K562 treated with DMSO at 1 percent for 4 hours (cell line): ENCODE data around the gene GABARAPL2. TPM values are rescaled to one million over a fixed set of nuclear protein-coding genes. Genes with fewer than 3 reads are reported as not detected.

Experiments used
- total RNA-seq: library from RNA; unstranded; fragments of 300-600 nt; gene quantifications from 2 replicates; pipeline ENCODE4 v1.2.3, GENCODE V29; 2022; ENCODE audit not compliant: insufficient read depth

GABARAPL2 gene
- total RNA-seq: 158 and 169 TPM in 2 replicates

GRCh38 chr16:75566040-75566757 is at the start of gene GABARAPL2:
Gene GABARAPL2 (plus strand): TSS chr16:75566379. CDS start chr16:75566487, 108 bp downstream.

GRCh38 chr16:75535901-75536300 is 30.3 kb upstream of the GABARAPL2 start, which contains the start of gene CHST5:
Gene CHST5 (minus strand): TSS chr16:75536108. CDS start chr16:75530384, 5,724 bp downstream.

GRCh38 chr16:75555707-75556430 is 10.3 kb upstream of the GABARAPL2 start, which contains the start of gene TMEM231:
Gene TMEM231 (minus strand): TSS chr16:75556252. CDS start chr16:75556209, 43 bp downstream.

GRCh38 chr16:75622761-75623605 is 56.8 kb downstream of the GABARAPL2 start, which contains the start of gene ADAT1:
Gene ADAT1 (minus strand): TSS chr16:75623281. CDS start chr16:75620799, 2,482 bp downstream.

Other genes starting within 250 kb of the GABARAPL2 start
- 17.9 and 20.0 TPM in 2 replicates for gene CFDP1, start 132.9 kb upstream of the GABARAPL2 start, total RNA-seq
- 22.9 and 26.7 TPM in 2 replicates for gene TMEM170A, start 101.7 kb upstream of the GABARAPL2 start, total RNA-seq
- gene CHST6, start 70.9 kb upstream of the GABARAPL2 start, total RNA-seq: not detected in 2 replicates
- gene CHST5, start 30.3 kb upstream of the GABARAPL2 start, total RNA-seq: not detected in 2 replicates
- gene TMEM231, start 10.1 kb upstream of the GABARAPL2 start, total RNA-seq: 4.6 and 8.3 TPM in 2 replicates
- gene ADAT1, start 56.9 kb downstream of the GABARAPL2 start, total RNA-seq: 14.1 and 21.9 TPM in 2 replicates
- 138 and 146 TPM in 2 replicates for gene KARS1, start 81.3 kb downstream of the GABARAPL2 start, total RNA-seq
- gene TERF2IP, start 81.4 kb downstream of the GABARAPL2 start, total RNA-seq: 84.4 and 89.2 TPM in 2 replicates
- gene CPHXL2, start 110.6 kb downstream of the GABARAPL2 start, total RNA-seq: not detected in 2 replicates
- gene DUXB, start 135.1 kb downstream of the GABARAPL2 start, total RNA-seq: not detected in 2 replicates
- gene CPHXL, start 160.1 kb downstream of the GABARAPL2 start, total RNA-seq: not detected in 2 replicates